HG03025 (cell line): ENCODE measurements around the gene LHPP.
"Not testable (repeated sequence)": the region's sequence is repeated elsewhere in the genome, so short reads cannot be mapped to it uniquely, and the experiment has no call there.

ENCODE experiments used
- ATAC-seq: cut with Tn5 transposase; IDR thresholded peaks from one replicate; pipeline ENCODE4 v1.9.1; 2021; ENCODE audit warnings: mild to moderate bottlenecking, moderate library complexity; ENCODE audit not compliant: unreplicated experiment, low FRiP score

The LHPP gene

GRCh38 chr10:124587811-124588211 lies 126.2 kb downstream of the LHPP start:
- no peak for ATAC-seq

GRCh38 chr10:124588341-124588735 lies 126.7 kb downstream of the LHPP start:
- not testable (repeated sequence) for ATAC-seq

- ATAC-seq, result no peak
Measured at GRCh38 chr10:124588736-124589490, 127.3 kb downstream of the LHPP start.

- no peak for ATAC-seq
Measured at GRCh38 chr10:124589491-124590041, 127.9 kb downstream of the LHPP start.

DNA sequence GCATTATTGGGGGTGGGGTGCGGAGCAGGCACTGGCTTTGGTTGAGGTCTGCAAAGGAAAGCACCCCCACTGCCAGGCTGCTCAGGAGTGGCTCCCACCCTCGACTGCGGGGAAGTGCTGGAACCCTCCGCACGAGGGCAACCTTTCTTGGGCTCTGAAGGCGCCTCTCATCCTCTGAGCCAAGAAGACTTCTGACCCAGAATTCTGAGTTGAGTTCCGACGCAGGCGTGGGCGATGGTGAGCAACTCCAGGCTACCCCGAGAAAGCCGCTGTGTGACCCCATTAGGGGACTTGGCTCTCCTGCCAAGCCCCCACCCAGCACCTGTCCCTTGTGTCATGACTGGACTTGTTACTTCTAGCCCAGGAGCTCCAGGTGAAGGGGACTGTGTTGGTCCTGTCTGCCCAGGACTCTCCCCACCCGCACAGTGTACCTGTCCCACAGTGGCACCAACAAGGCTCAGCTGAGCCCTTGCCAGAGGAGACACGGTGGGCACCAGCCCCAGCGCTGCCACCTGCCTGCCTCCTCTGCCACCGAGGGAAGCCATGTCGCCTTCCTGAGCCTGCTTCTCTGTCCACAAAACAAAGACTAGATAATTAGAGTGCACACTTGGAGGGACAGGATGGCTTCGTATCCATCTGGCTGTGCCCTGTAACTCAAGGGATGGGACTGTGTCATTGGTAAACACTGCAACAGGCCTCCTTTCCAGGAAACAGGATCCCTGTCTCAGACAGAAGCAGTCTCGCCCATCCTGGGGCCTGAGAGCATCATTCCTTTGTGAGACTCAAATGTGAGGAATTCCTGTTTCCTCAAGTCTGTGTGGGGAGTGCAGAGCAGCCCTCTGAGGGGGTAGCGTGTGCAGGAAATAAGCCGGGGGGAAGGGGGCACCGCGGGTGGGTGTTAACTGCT lies 128.8 kb downstream of the LHPP start:
- no peak for ATAC-seq

DNA sequence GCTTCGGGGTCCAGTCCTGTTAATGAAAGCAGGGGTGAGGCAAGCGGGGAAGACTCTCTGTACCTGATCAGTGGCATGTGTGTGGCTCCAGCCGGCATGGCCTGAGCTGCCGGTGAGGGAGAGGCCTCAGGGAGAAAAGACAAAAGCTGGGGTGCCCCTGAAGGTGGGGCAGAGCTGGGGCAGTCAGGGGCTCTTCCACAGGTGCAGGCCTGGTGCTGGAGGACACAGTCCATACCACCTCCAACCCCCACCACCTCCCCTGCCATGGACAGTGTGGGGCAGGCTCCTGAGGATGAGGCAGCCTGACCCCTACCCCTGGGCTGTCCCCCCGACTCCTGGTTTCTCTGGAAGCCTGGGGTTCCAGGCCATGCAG lies 129.5 kb downstream of the LHPP start:
- ATAC-seq, result no peak

- ATAC-seq, result no peak
Measured at GRCh38 chr10:124592101-124592500, 130.5 kb downstream of the LHPP start.

DNA sequence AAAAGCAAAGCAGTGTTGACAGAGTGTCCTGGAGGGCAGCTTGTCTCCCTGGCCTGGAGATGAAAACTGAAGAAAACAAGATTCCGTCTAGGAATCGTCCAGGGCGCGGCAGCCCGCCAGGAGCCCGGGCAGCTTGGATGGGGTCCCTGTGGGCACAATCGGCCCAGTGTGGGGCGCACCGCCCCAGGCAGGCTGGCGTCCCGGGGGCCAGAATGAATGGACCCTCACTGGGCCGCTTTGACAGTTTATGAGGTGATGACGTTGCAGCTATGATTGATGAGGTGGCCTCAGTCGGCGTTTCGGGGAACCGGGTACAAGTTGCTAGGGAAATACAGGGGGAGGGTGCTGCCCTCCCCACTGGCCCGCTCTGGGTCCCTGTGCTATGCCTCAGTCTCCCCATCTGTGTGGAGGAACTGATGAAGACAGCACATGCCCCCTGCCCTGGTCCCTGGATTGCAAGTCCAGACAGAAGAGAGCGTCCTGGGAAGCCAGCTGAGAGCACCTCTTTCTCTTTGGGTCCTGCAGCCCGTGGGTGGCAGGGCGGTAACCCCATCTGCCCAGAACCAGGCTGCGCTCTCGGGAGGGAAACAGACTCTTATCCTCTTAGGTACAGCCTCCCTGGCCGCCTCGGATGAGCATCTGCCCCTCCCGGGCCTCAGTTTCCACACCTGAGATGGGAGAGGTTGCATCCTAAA lies 131.3 kb downstream of the LHPP start:
- ATAC-seq, result no peak

GRCh38 chr10:124593431-124593985 lies 131.9 kb downstream of the LHPP start:
- ATAC-seq, result no peak

GRCh38 chr10:124594240-124594639 lies 132.6 kb downstream of the LHPP start:
- ATAC-seq, result no peak

GRCh38 chr10:124595143-124595883 lies 133.7 kb downstream of the LHPP start:
- ATAC-seq, result no peak

- ATAC-seq, result no peak
Measured at GRCh38 chr10:124596116-124596785, 134.6 kb downstream of the LHPP start.

GRCh38 chr10:124596962-124597845 lies 135.6 kb downstream of the LHPP start:
- ATAC-seq, result no peak

GRCh38 chr10:124597846-124598165 lies 136.2 kb downstream of the LHPP start:
- ATAC-seq, result no peak

GRCh38 chr10:124598196-124598595 lies 136.6 kb downstream of the LHPP start:
- ATAC-seq, result no peak

- no peak for ATAC-seq
Measured at GRCh38 chr10:124598773-124599587, 137.4 kb downstream of the LHPP start.

- no peak for ATAC-seq
Measured at GRCh38 chr10:124599588-124600050, 138.0 kb downstream of the LHPP start.
